Ishikawa (cell line): ENCODE results near the gene NPC1.

ENCODE experiments used
- CEBPB ChIP-seq: IDR thresholded peaks from 2 replicates; pipeline ENCODE4 v1.6.1; 2012
- CREB1 ChIP-seq: IDR thresholded peaks from 2 replicates; pipeline ENCODE4 v1.6.1; 2012; ENCODE audit warnings: low read depth
- EGR1 ChIP-seq: IDR thresholded peaks from 2 replicates; pipeline ENCODE4 v1.6.1; 2012
- EP300 ChIP-seq: IDR thresholded peaks from 2 replicates; pipeline ENCODE4 v1.6.1; 2012; ENCODE audit warnings: borderline replicate concordance
- FOXM1 ChIP-seq: IDR thresholded peaks from 2 replicates; pipeline ENCODE4 v1.6.1; 2012; ENCODE audit warnings: low read depth, borderline replicate concordance
- NFIC ChIP-seq: IDR thresholded peaks from 2 replicates; pipeline ENCODE4 v1.6.1; 2012
- RAD21 ChIP-seq: IDR thresholded peaks from 2 replicates; pipeline ENCODE4 v1.6.1; 2012; ENCODE audit warnings: low read depth
- TAF1 ChIP-seq: IDR thresholded peaks from 2 replicates; pipeline ENCODE4 v1.6.1; 2012; ENCODE audit warnings: low read depth, mild to moderate bottlenecking
- TCF12 ChIP-seq: IDR thresholded peaks from 2 replicates; pipeline ENCODE4 v1.6.1; 2012; ENCODE audit warnings: low read depth
- YY1 ChIP-seq: IDR thresholded peaks from 2 replicates; pipeline ENCODE4 v1.6.1; 2012; ENCODE audit warnings: low read depth
- ZBTB7A ChIP-seq: IDR thresholded peaks from 2 replicates; pipeline ENCODE4 v1.6.1; 2012; ENCODE audit warnings: low read depth
- TF ChIP-seq, protein P1 (sequence below): IDR thresholded peaks from 2 replicates; pipeline ENCODE4 v1.6.1; 2012; ENCODE audit warnings: low read depth, mild to moderate bottlenecking
- TF ChIP-seq, protein P2 (sequence below): IDR thresholded peaks from 2 replicates; pipeline ENCODE4 v1.6.1; 2012
- TF ChIP-seq, protein P3 (sequence below): IDR thresholded peaks from 2 replicates; pipeline ENCODE4 v1.6.1; 2012

DNA sequence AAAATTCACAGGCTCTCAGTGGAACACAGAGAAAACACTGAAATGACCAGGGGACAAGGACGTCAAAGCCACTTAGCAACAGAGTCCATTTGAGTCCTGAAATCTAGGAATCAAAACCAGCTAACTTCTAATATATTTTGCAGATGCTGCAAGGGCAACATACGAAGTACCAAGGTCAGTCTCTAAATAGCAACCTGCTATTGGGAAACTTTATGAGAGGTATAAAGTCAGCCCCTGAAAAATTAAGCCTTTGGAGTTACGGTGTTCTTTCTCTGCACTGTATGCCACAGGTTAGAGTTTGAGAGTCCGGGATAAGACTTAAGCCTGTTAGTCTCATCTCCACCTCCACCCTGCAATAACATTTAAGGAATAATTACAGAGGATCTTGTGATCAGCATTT, 13.3 kb downstream of the NPC1 start:
- TF ChIP-seq NFIC (no peak), ZBTB7A (no peak), CREB1 (no peak), RAD21 (no peak), EP300 (no peak), TCF12 (no peak), CEBPB (no peak), TAF1 (no peak), EGR1 (no peak), FOXM1 (no peak), YY1 (no peak)
- TF ChIP-seq, protein P1, sequence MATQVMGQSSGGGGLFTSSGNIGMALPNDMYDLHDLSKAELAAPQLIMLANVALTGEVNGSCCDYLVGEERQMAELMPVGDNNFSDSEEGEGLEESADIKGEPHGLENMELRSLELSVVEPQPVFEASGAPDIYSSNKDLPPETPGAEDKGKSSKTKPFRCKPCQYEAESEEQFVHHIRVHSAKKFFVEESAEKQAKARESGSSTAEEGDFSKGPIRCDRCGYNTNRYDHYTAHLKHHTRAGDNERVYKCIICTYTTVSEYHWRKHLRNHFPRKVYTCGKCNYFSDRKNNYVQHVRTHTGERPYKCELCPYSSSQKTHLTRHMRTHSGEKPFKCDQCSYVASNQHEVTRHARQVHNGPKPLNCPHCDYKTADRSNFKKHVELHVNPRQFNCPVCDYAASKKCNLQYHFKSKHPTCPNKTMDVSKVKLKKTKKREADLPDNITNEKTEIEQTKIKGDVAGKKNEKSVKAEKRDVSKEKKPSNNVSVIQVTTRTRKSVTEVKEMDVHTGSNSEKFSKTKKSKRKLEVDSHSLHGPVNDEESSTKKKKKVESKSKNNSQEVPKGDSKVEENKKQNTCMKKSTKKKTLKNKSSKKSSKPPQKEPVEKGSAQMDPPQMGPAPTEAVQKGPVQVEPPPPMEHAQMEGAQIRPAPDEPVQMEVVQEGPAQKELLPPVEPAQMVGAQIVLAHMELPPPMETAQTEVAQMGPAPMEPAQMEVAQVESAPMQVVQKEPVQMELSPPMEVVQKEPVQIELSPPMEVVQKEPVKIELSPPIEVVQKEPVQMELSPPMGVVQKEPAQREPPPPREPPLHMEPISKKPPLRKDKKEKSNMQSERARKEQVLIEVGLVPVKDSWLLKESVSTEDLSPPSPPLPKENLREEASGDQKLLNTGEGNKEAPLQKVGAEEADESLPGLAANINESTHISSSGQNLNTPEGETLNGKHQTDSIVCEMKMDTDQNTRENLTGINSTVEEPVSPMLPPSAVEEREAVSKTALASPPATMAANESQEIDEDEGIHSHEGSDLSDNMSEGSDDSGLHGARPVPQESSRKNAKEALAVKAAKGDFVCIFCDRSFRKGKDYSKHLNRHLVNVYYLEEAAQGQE: no peak
- TF ChIP-seq, protein P2, sequence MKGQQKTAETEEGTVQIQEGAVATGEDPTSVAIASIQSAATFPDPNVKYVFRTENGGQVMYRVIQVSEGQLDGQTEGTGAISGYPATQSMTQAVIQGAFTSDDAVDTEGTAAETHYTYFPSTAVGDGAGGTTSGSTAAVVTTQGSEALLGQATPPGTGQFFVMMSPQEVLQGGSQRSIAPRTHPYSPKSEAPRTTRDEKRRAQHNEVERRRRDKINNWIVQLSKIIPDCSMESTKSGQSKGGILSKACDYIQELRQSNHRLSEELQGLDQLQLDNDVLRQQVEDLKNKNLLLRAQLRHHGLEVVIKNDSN: no peak
- TF ChIP-seq, protein P3, sequence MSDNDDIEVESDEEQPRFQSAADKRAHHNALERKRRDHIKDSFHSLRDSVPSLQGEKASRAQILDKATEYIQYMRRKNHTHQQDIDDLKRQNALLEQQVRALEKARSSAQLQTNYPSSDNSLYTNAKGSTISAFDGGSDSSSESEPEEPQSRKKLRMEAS: no peak
